Measurements from ENCODE around the gene PNPLA2. TPM values are rescaled to one million over a fixed set of nuclear protein-coding genes. Genes with fewer than 3 reads are reported as not detected.

Gene PNPLA2
- total RNA-seq, 1 donor from 2014 or later: 174 TPM

GRCh38 chr11:795634-796564 lies 22.8 kb upstream of the PNPLA2 start:
- intact Hi-C loops (cut with DNase I): loop anchor here (10.0 kb wide), 1 partner anchor 131 kb away; no protein-coding TSS in a partner anchor

GRCh38 chr11:796565-797295 lies 22.0 kb upstream of the PNPLA2 start:
- intact Hi-C loops (cut with DNase I): loop anchor here (10.0 kb wide), 1 partner anchor 132 kb away; no protein-coding TSS in a partner anchor
- DNase-seq (ENCODE audit: low spot score) (no peak), ATAC-seq (peak; percentile 0)

More at GRCh38 chr11:795634-796564, 22.8 kb upstream of the PNPLA2 start:
- peak; percentile 82 for DNase-seq (ENCODE audit: low spot score)
- peak; percentile 76 for ATAC-seq

GRCh38 chr11:797296-798092 lies 21.2 kb upstream of the PNPLA2 start:
- peak; percentile 83 for DNase-seq (ENCODE audit: low spot score)
- intact Hi-C loops (cut with DNase I): loop anchor here (10.0 kb wide), 1 partner anchor 133 kb away; no protein-coding TSS in a partner anchor

GRCh38 chr11:798093-798713 lies 20.5 kb upstream of the PNPLA2 start, which contains the start of gene SLC25A22:
Gene SLC25A22, minus strand, starts transcription at chr11:798281. Its CDS starts 3,275 bp downstream, at chr11:795006.
- intact Hi-C loops (cut with DNase I): loop anchor here (10.0 kb wide), 1 partner anchor 133 kb away; no protein-coding TSS in a partner anchor
- DNase-seq (ENCODE audit: low spot score) (peak; percentile 86), ATAC-seq (peak; percentile 37)

More at GRCh38 chr11:797296-798092, 21.2 kb upstream of the PNPLA2 start:
- peak; percentile 78 for ATAC-seq

GRCh38 chr11:799641-800316 lies 18.9 kb upstream of the PNPLA2 start:
- intact Hi-C loops (cut with DNase I): loop anchor here (10.0 kb wide), 1 partner anchor 135 kb away; no protein-coding TSS in a partner anchor
- ATAC-seq: no peak
- no peak for DNase-seq (ENCODE audit: low spot score)

- ATAC-seq: no peak
Observed at GRCh38 chr11:800473-800872, 18.2 kb upstream of the PNPLA2 start.

GRCh38 chr11:801097-801780 lies 17.5 kb upstream of the PNPLA2 start:
- DNase-seq (ENCODE audit: low spot score): no peak
- ATAC-seq: no peak
- intact Hi-C loops (cut with DNase I): no loop called here

More at GRCh38 chr11:800473-800872, 18.2 kb upstream of the PNPLA2 start:
- intact Hi-C loops (cut with DNase I): no loop called here
- no peak for DNase-seq (ENCODE audit: low spot score)

GRCh38 chr11:802018-802617 lies 16.6 kb upstream of the PNPLA2 start:
- DNase-seq (ENCODE audit: low spot score): no peak
- intact Hi-C loops (cut with DNase I): no loop called here
- ATAC-seq: no peak

- intact Hi-C loops (cut with DNase I): no loop called here
- ATAC-seq (no peak), DNase-seq (ENCODE audit: low spot score) (no peak)
Observed at GRCh38 chr11:802693-803466, 15.8 kb upstream of the PNPLA2 start.

GRCh38 chr11:803467-803742 lies 15.3 kb upstream of the PNPLA2 start:
- intact Hi-C loops (cut with DNase I): no loop called here
- DNase-seq (ENCODE audit: low spot score) (no peak), ATAC-seq (no peak)

- no peak for ATAC-seq
- intact Hi-C loops (cut with DNase I): no loop called here
- DNase-seq (ENCODE audit: low spot score): no peak
Observed at GRCh38 chr11:803770-804598, 14.7 kb upstream of the PNPLA2 start.

- ATAC-seq (no peak), DNase-seq (ENCODE audit: low spot score) (no peak)
- intact Hi-C loops (cut with DNase I): no loop called here
Observed at GRCh38 chr11:804599-804964, 14.1 kb upstream of the PNPLA2 start.

- ATAC-seq: no peak
- no peak for DNase-seq (ENCODE audit: low spot score)
- intact Hi-C loops (cut with DNase I): no loop called here
Observed at GRCh38 chr11:808427-809286, 10.1 kb upstream of the PNPLA2 start.

GRCh38 chr11:809287-810039 lies 9.3 kb upstream of the PNPLA2 start, which contains the start of gene RPLP2:
Gene RPLP2, plus strand, starts transcription at chr11:809967. Its CDS starts 268 bp downstream, at chr11:810235.
- peak; percentile 96 for ATAC-seq
- intact Hi-C loops (cut with DNase I): no loop called here

More at GRCh38 chr11:809287-810039, 9.3 kb upstream of the PNPLA2 start, which contains the start of gene RPLP2:
- DNase-seq (ENCODE audit: low spot score): peak; percentile 99

Data from sciatic nerve (tissue), 2 donors.